K562 (cell line): ENCODE data around the gene RAP1A. TPM values are rescaled to one million over a fixed set of nuclear protein-coding genes. Genes with fewer than 3 reads are reported as not detected.

ENCODE experiments used
- ATAC-seq: fragments of 200-7000 bp; cut with Tn5 transposase; 3 replicates; pipeline ENCODE4 v1.9.1; 2020; ENCODE audit warnings: moderate library complexity
- BruUV-seq: library from RNA; stranded (reverse); fragments of 400-500 nt; replicated peaks from 2 replicates; lab custom pipeline; 2021; lab: Mats Ljungman, UMichigan
- CTCF ChIA-PET: fragments of 300-600 bp; formaldehyde crosslinking; extraction: SDS; loops from one replicate; lab custom pipeline; 2021; ENCODE audit warnings: low intra/inter-chr PET ratio; lab: Yijun Ruan, JAX
- POLR2A ChIA-PET: fragments of 300-600, 350-650 bp; sonication (Branson Sonifier 250); formaldehyde crosslinking; extraction: SDS; loops from one replicate; lab custom pipeline; 2021; ENCODE audit warnings: antibody characterized with exemption, inconsistent platforms; lab: Yijun Ruan, JAX
- DNase-seq, 4 experiments: peaks; one replicate each; pipeline versions ENCODE4 v3.0.0 to v3.0.0-alpha.2; 2011 to 2018; ENCODE audit warnings: low spot score in 3 of 4, mixed read lengths in 3 of 4; ENCODE audit errors: extremely low read depth in 1 of 4
- FAIRE-seq: peaks from 2 replicates; lab custom pipeline; 2011; peaks lifted over from hg19 to GRCh38; lab: Jason Lieb, UNC
- H2AFZ ChIP-seq: 2 replicates; pipeline ENCODE4 v1.6.0; 2011; ENCODE audit warnings: low read depth, low read length, control low read depth, inconsistent platforms
- H3K27ac ChIP-seq: fragments of 200-600 bp; 3 replicates; pipeline ENCODE4 v1.8.0; 2011; ENCODE audit warnings: low read depth, mild to moderate bottlenecking, control low read depth, inconsistent platforms, low read length, moderate library complexity, mixed read lengths; ENCODE audit errors: extremely low read depth
- H3K27me3 ChIP-seq, 2 experiments: fragments of 300-600 bp in 1 of 2; 2 replicates in 1 of 2; 3 replicates in 1 of 2; pipeline versions ENCODE4 v1.6.0 to v1.8.0; 2011; ENCODE audit warnings: inconsistent platforms in 2 of 2, low read length in 2 of 2, mild to moderate bottlenecking in 1 of 2, mixed read lengths in 1 of 2, moderate library complexity in 1 of 2; ENCODE audit not compliant: control insufficient read depth in 2 of 2, insufficient read depth in 2 of 2
- H3K36me3 ChIP-seq: fragments of 300-600 bp; 3 replicates; pipeline ENCODE4 v1.8.0; 2011; ENCODE audit warnings: mild to moderate bottlenecking, low read length, inconsistent platforms; ENCODE audit not compliant: control insufficient read depth, insufficient read depth
- H3K4me1 ChIP-seq, 2 experiments: fragments of 200-600 bp in 1 of 2; replicated peaks in 1 of 2; 2 replicates in 1 of 2; 3 replicates in 1 of 2; pipeline versions ENCODE4 v1.5.1 to v1.8.0; 2011; ENCODE audit warnings: inconsistent platforms in 2 of 2, low read length in 2 of 2, mild to moderate bottlenecking in 1 of 2, mixed read lengths in 1 of 2, moderate library complexity in 1 of 2; ENCODE audit not compliant: control insufficient read depth in 2 of 2, insufficient read depth in 2 of 2
- H3K4me2 ChIP-seq: 2 replicates; pipeline ENCODE4 v1.6.1; 2011; ENCODE audit warnings: low read length, control low read depth, inconsistent platforms, mixed read lengths; ENCODE audit not compliant: insufficient read depth
- H3K4me3 ChIP-seq: fragments of 200-600 bp; sonication (generic), shearing (Covaris generic); 2 replicates; pipeline ENCODE4 v1.5.1; 2016; ENCODE audit warnings: control low read depth, inconsistent platforms
- H3K79me2 ChIP-seq: fragments of 200-600 bp; 3 replicates; pipeline ENCODE4 v1.8.0; 2011; ENCODE audit warnings: low read length, inconsistent platforms; ENCODE audit not compliant: control insufficient read depth, insufficient read depth
- H3K9ac ChIP-seq, 2 experiments: 2 replicates each; pipeline versions ENCODE4 v1.6.0 to v1.6.1; 2011; ENCODE audit warnings: low read depth in 2 of 2, low read length in 2 of 2, control low read depth in 1 of 2, inconsistent platforms in 1 of 2, mild to moderate bottlenecking in 1 of 2, mixed read lengths in 1 of 2; ENCODE audit not compliant: insufficient read depth in 1 of 2
- H3K9me1 ChIP-seq: one replicate; pipeline ENCODE4 v1.6.0; 2011; ENCODE audit warnings: inconsistent platforms, mild to moderate bottlenecking, low read length, moderate library complexity; ENCODE audit not compliant: control insufficient read depth, insufficient read depth
- H3K9me3 ChIP-seq: replicated peaks from 2 replicates; pipeline ENCODE4 v1.5.1; 2011; ENCODE audit warnings: low read depth, low read length, inconsistent platforms; ENCODE audit not compliant: control insufficient read depth, insufficient read depth
- H4K20me1 ChIP-seq: replicated peaks from 2 replicates; pipeline ENCODE4 v1.6.1; 2011; ENCODE audit warnings: low read length, inconsistent platforms, mixed read lengths; ENCODE audit not compliant: control insufficient read depth, insufficient read depth
- BACH1 ChIP-seq: fragments of 200-800 bp; sonication (Bioruptor generic); IDR thresholded peaks from 2 replicates; pipeline ENCODE4 v1.6.1; 2016; ENCODE audit warnings: missing genetic modification characterization, missing compliant biosample characterization
- CBFA2T3 ChIP-seq: fragments of 450-650 bp; IDR thresholded peaks from 2 replicates; pipeline ENCODE4 v1.6.1; 2017
- DNMT1 ChIP-seq: fragments of 450-650 bp; IDR thresholded peaks from 2 replicates; pipeline ENCODE4 v1.6.1; 2016; ENCODE audit warnings: antibody characterized with exemption, mild to moderate bottlenecking
- EGR1 ChIP-seq: fragments of 450-650 bp; conservative IDR thresholded peaks from 2 replicates; pipeline ENCODE4 v1.6.1; 2017; ENCODE audit warnings: mild to moderate bottlenecking
- EP300 ChIP-seq: IDR thresholded peaks from 2 replicates; pipeline ENCODE4 v1.6.1; 2012; ENCODE audit warnings: low read length, improper control_type of control experiment
- TCF15 ChIP-seq: fragments of 250-450 bp; sonication (Bioruptor Pico); IDR thresholded peaks from 2 replicates; pipeline ENCODE4 v1.8.0; 2022; ENCODE audit warnings: moderate library complexity, mild to moderate bottlenecking, inconsistent platforms
- XRCC3 ChIP-seq: fragments of 450-650 bp; IDR thresholded peaks from 2 replicates; pipeline ENCODE4 v1.6.1; 2017; ENCODE audit warnings: mild to moderate bottlenecking, moderate library complexity
- ZBTB34 ChIP-seq: fragments of 250-450 bp; sonication (Bioruptor Pico); IDR thresholded peaks from 2 replicates; pipeline ENCODE4 v1.8.0; 2021; ENCODE audit warnings: mild to moderate bottlenecking, moderate library complexity
- ZNF407 ChIP-seq: fragments of 450-650 bp; IDR thresholded peaks from 2 replicates; pipeline ENCODE4 v1.6.1; 2016; ENCODE audit warnings: low read depth
- ZSCAN29 ChIP-seq: fragments of 450-650 bp; IDR thresholded peaks from 2 replicates; pipeline ENCODE4 v1.6.1; 2017
- WGBS: fragments of 100-300 bp; shearing (Covaris generic); methylation state at CpG from one replicate; pipeline ENCODE4 v1.1.6; 2016; ENCODE audit warnings: low coverage, mixed read lengths; ENCODE audit not compliant: insufficient coverage; ENCODE audit errors: missing lambda C conversion rate; 5-methylcytosine and 5-hydroxymethylcytosine counted together
- in situ Hi-C: fragments of 300-500 bp; cut with MboI; formaldehyde crosslinking; loops from 4 replicates; pipeline ENCODE4 v1.15.0; 2018; ENCODE audit warnings: inconsistent platforms, mixed read lengths
- intact Hi-C: fragments of 100-400 bp; cut with micrococcal nuclease; formaldehyde crosslinking; loops from 2 replicates; pipeline ENCODE4 v1.14.2; 2022
- polyA plus RNA-seq, 8 experiments: library from polyadenylated mRNA; depleted of rRNA in 4 of 8; stranded (reverse) in 5 of 8; unstranded in 3 of 8; fragments of >200 nt; fragmentation: Nextera tagmentation in 2 of 8; fragmentation: Illumina TruSeq in 1 of 8; extraction: Ambion mirVana in 2 of 8; extraction: Trizol in 1 of 8; gene quantifications; 2 replicates each; pipeline versions ENCODE4 v1.2.1 to v1.2.3, GENCODE V29; 2011 to 2014; ENCODE audit warnings: inconsistent platforms in 1 of 8, missing spikeins in 1 of 8
- total RNA-seq, 7 experiments: library from RNA; depleted of rRNA in 6 of 7; stranded (reverse); fragments of >200 nt in 6 of 7; fragmentation: Illumina TruSeq in 2 of 7; extraction: Trizol in 2 of 7; gene quantifications; 2 replicates each; pipeline versions ENCODE4 v1.2.1 to v1.2.3, GENCODE V29; 2011 to 2021; ENCODE audit warnings: low replicate concordance in 1 of 7

The RAP1A gene
- total and polyA plus RNA-seq, 9 of the 15 experiments (the other 6 are each of a cell fraction or from before 2014, with no cell fraction given): 13.4 to 86.2 (median 32.5) TPM

- H3K9ac ChIP-seq: no peak overlapping the region
- BruUV-seq: no TSS peak
- ATAC-seq: peak; percentile 83
- TF ChIP-seq CBFA2T3 (peak; percentile 91), DNMT1 (no peak), ZBTB34 (CRISPR knock-in tag) (no peak), BACH1 (tag) (peak; percentile 31; the same call in 1 of the 2 replicates), EGR1 (peak; percentile 98), EP300 (peak; percentile 79; the same call in 1 of the 2 replicates), TCF15 (no peak), ZNF407 (no peak), XRCC3 (peak; percentile 70; the same call in 1 of the 2 replicates), ZSCAN29 (no peak)
Measured at GRCh38 chr1:111599781-111600693, 19.6 kb upstream of the RAP1A start.

More at GRCh38 chr1:111599781-111600693, 19.6 kb upstream of the RAP1A start:
- Histone ChIP-seq H3K9me1 (no peaks in the 10 kb centered on the region), H3K79me2 (no peaks in the 10 kb centered on the region), H3K27me3 (no peaks in the 10 kb centered on the region), H4K20me1 (no peaks in the 10 kb centered on the region), H3K4me1 (peaks cover 0 to 14% of the 10 kb centered on the region in 2 experiments; a peak in 3 of 5 replicates), H2AFZ (peak overlapping the region; percentile 75), H3K27ac (peak overlapping the region; percentile 61), H3K4me2 (no peak overlapping the region), H3K36me3 (no peaks in the 10 kb centered on the region), H3K4me3 (no peak overlapping the region), H3K9me3 (peaks cover 12% of the 10 kb centered on the region)
- POLR2A ChIA-PET: interaction anchor here (0.8 kb wide), 1 partner anchor 147 kb away, joined by 3 read pairs; no protein-coding TSS in a partner anchor
- intact Hi-C loops (no loop called here), in situ Hi-C loops (no loop called here)
- FAIRE-seq: peak; percentile 86
- CTCF ChIA-PET: no interaction called here
- peak in 3 of 4 experiments; percentile 46 to 84 (median 61) for DNase-seq
- 32% methylated on average over 10 of the region's 10 CpGs for WGBS
